ENCODE data around the gene DUOX1.

Gene DUOX1

DNA sequence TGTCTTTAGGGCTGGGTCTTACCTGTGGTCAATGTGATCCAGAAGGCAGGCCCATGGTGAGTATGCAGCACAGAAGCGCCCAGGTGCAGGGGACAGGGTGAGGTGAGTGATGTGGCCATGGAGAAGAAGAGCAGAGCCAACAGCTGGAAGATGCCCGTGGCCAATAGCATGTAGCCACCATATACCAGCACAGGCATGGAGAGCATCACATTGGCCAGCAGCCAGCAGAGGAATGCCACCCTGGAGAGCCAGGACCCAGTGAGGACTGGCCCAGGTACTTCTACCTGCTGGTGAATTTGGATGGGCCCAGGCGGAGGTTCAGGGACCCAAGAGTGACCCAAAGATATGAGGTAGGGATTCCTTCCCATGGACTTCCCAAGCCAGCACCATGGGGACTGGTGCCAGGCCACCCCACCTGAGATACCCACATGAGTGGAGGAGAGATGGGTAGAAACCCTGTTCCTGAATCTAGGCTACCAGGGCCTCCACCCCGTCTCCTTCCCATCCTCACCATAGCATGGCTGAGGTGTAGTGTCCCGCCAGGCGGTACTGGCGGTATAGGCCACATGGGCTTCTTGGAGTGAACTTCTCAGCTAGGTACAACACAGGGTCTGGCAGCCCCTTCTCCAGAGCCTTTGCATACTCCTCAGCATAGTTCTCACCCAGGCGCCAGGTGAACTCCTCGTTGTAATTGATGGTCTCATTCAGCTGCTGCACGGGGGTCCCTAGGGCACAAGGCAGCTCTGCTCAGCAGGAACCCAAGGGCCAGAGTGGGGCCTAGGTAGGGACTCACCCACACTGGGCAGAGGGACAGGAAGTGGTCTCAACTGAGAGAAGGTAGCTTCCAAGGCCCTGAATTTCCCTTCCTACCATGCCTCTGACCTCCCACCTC is 9.5 kb upstream of the DUOX1 start:
- no peak overlapping the region for H4K91ac ChIP-seq (ENCODE audit: low read depth, low read length)
- H3K18ac ChIP-seq (ENCODE audit: low read length), result no peak overlapping the region
- H2BK5ac ChIP-seq (ENCODE audit: low read depth, low read length, poor library complexity), result no peak overlapping the region
- H3K27ac ChIP-seq (ENCODE audit: low read depth, low read length), result no peak overlapping the region
- H2BK120ac ChIP-seq (ENCODE audit: insufficient read depth, low read length, poor library complexity), result no peak overlapping the region
- H3K36me3 ChIP-seq (ENCODE audit: control insufficient read depth in 1 of 2, insufficient read depth in 2 of 2, low read length in 2 of 2), result no peaks in the 10 kb centered on the region
- H3K14ac ChIP-seq (ENCODE audit: low read length), result no peak overlapping the region
- no peaks in the 10 kb centered on the region for H3K79me2 ChIP-seq (ENCODE audit: control insufficient read depth, insufficient read depth, low read length, poor library complexity)
- H3K4me1 ChIP-seq (ENCODE audit: control insufficient read depth in 1 of 2, insufficient read depth in 2 of 2, low read length in 2 of 2), result peaks cover 4 to 10% of the 10 kb centered on the region in 2 experiments
- no peak overlapping the region for H2AK5ac ChIP-seq (ENCODE audit: low read length)
- no peak overlapping the region for H3K4ac ChIP-seq (ENCODE audit: low read depth, low read length)
- WGBS (ENCODE audit: extremely low coverage, insufficient coverage, insufficient read length), result no CpG with 5 or more reads among the region's 10 CpGs
- no peak overlapping the region for H4K12ac ChIP-seq (ENCODE audit: low read depth, low read length)
- no peak overlapping the region for H3K23ac ChIP-seq (ENCODE audit: low read length)
- H2BK12ac ChIP-seq (ENCODE audit: low read length), result no peak overlapping the region
- H3K9ac ChIP-seq (ENCODE audit: low read length), result no peak overlapping the region
- no peak overlapping the region for H3K4me2 ChIP-seq (ENCODE audit: low read length)
- no peak overlapping the region for H3K4me3 ChIP-seq (ENCODE audit: low read depth, low read length)
- H3K79me1 ChIP-seq (ENCODE audit: low read length), result no peaks in the 10 kb centered on the region
- no peak overlapping the region for H2AFZ ChIP-seq (ENCODE audit: insufficient read depth, low read length, poor library complexity)
- peaks cover 28% of the 10 kb centered on the region for H3K27me3 ChIP-seq (ENCODE audit: insufficient read depth, low read length)
- DNase-seq, result no peak
- H3K9me3 ChIP-seq (ENCODE audit: insufficient read depth, low read depth, low read length), result peaks cover 2% of the 10 kb centered on the region
- no peak overlapping the region for H4K8ac ChIP-seq (ENCODE audit: low read depth, low read length)

DNA sequence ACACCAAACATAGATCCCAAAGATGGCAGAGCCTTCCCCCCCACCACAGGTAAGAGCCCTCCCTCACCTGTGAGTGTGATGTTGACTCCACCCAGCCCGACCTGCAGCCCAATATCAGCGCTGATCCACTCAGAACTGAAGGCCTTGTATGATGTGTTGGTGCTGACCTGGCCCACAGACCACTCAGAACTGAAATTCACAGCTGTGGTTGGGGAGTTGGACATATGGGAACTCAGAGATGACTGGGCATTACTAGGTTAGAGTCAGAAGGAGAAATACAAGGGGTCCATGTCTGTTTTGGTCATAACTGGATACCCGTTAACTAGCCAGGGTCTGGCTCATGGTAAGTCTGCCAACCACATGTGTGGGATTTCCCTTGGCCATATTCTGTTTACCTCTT is 8.8 kb upstream of the DUOX1 start:
- Histone ChIP-seq H2BK12ac (ENCODE audit: low read length) (no peak overlapping the region), H3K4me2 (ENCODE audit: low read length) (no peak overlapping the region), H4K12ac (ENCODE audit: low read depth, low read length) (no peak overlapping the region), H3K18ac (ENCODE audit: low read length) (no peak overlapping the region), H3K9me3 (ENCODE audit: insufficient read depth, low read depth, low read length) (peaks cover 2% of the 10 kb centered on the region), H2BK120ac (ENCODE audit: insufficient read depth, low read length, poor library complexity) (no peak overlapping the region), H3K27me3 (ENCODE audit: insufficient read depth, low read length) (peaks cover 21% of the 10 kb centered on the region), H3K27ac (ENCODE audit: low read depth, low read length) (no peak overlapping the region), H3K4me3 (ENCODE audit: low read depth, low read length) (no peak overlapping the region), H3K14ac (ENCODE audit: low read length) (no peak overlapping the region), H2BK5ac (ENCODE audit: low read depth, low read length, poor library complexity) (no peak overlapping the region), H3K79me1 (ENCODE audit: low read length) (no peaks in the 10 kb centered on the region), H3K36me3 (ENCODE audit: control insufficient read depth in 1 of 2, insufficient read depth in 2 of 2, low read length in 2 of 2) (no peaks in the 10 kb centered on the region), H2AFZ (ENCODE audit: insufficient read depth, low read length, poor library complexity) (no peak overlapping the region), H3K4ac (ENCODE audit: low read depth, low read length) (no peak overlapping the region), H4K8ac (ENCODE audit: low read depth, low read length) (no peak overlapping the region), H3K4me1 (ENCODE audit: control insufficient read depth in 1 of 2, insufficient read depth in 2 of 2, low read length in 2 of 2) (peaks cover 4 to 10% of the 10 kb centered on the region in 2 experiments), H4K91ac (ENCODE audit: low read depth, low read length) (no peak overlapping the region), H3K79me2 (ENCODE audit: control insufficient read depth, insufficient read depth, low read length, poor library complexity) (no peaks in the 10 kb centered on the region), H3K9ac (ENCODE audit: low read length) (no peak overlapping the region), H2AK5ac (ENCODE audit: low read length) (no peak overlapping the region), H3K23ac (ENCODE audit: low read length) (no peak overlapping the region)
- no CpG with 5 or more reads among the region's 3 CpGs for WGBS (ENCODE audit: extremely low coverage, insufficient coverage, insufficient read length)
- DNase-seq, result no peak

DNA sequence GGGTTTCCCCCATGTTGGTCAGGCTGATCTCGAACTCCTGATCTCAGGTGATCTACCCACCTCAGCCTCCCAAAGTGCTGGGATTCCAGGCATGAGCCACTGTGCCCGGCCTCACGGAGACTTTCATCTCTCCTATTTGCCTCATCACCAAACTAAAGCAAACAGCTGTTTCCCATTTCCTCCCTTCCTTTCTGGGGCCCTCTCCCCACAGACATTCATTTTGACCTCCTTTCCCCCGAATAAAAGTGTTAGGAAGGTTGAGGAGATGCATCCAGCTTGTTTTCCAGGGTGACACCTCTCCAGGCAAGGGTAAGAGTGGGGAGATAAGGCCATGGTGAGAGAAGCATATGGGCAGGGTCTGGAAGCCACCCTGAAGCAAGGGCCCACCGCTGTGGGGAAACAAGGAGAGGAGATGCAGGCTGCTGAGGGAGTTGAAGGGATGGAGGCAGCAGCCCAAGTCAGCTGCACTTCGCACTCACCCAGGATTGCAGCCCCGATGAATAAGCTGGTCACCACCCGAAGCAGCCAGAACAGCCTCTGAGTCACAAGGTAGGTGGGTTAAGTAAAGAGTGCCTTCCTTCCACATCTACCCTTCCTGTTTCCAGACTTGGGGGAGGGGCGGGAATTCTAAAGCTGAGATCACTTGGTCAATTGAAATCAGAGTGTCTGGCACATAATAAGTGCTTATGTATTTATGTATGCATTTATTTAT is 7.9 kb upstream of the DUOX1 start:
- no peaks in the 10 kb centered on the region for H3K36me3 ChIP-seq (ENCODE audit: control insufficient read depth in 1 of 2, insufficient read depth in 2 of 2, low read length in 2 of 2)

DNA sequence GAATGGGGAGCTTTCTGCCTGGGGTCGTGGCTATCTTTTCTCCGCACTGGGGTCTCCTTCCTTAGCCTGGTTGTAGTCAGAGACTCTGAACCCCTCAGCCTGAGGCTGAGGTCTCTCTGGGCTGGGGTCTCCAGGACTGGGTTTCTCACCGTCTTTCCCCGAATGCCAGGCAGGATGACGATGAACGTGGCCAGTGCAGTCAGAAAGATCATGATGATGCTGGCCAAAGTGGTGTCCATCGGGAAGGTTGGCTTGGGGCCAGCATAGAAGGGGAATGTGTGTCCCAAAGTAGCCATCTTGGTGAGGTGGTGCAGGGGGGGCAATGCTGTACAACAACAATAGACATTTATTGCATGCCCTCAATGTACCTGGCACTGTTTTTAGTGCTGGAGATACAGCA is 7.1 kb upstream of the DUOX1 start:
- Histone ChIP-seq H3K27ac (ENCODE audit: low read depth, low read length) (no peak overlapping the region), H3K9ac (ENCODE audit: low read length) (no peak overlapping the region), H4K91ac (ENCODE audit: low read depth, low read length) (no peak overlapping the region), H3K23ac (ENCODE audit: low read length) (no peak overlapping the region), H2AK5ac (ENCODE audit: low read length) (no peak overlapping the region), H3K18ac (ENCODE audit: low read length) (no peak overlapping the region), H3K4me3 (ENCODE audit: low read depth, low read length) (no peak overlapping the region), H3K4me1 (ENCODE audit: control insufficient read depth in 1 of 2, insufficient read depth in 2 of 2, low read length in 2 of 2) (peaks cover 1 to 8% of the 10 kb centered on the region in 2 experiments), H4K12ac (ENCODE audit: low read depth, low read length) (no peak overlapping the region), H3K14ac (ENCODE audit: low read length) (no peak overlapping the region), H3K36me3 (ENCODE audit: control insufficient read depth in 1 of 2, insufficient read depth in 2 of 2, low read length in 2 of 2) (no peaks in the 10 kb centered on the region), H2BK5ac (ENCODE audit: low read depth, low read length, poor library complexity) (no peak overlapping the region), H3K79me2 (ENCODE audit: control insufficient read depth, insufficient read depth, low read length, poor library complexity) (no peaks in the 10 kb centered on the region), H3K4me2 (ENCODE audit: low read length) (no peak overlapping the region), H2AFZ (ENCODE audit: insufficient read depth, low read length, poor library complexity) (no peak overlapping the region), H3K27me3 (ENCODE audit: insufficient read depth, low read length) (peaks cover 4% of the 10 kb centered on the region), H3K79me1 (ENCODE audit: low read length) (no peaks in the 10 kb centered on the region), H2BK12ac (ENCODE audit: low read length) (no peak overlapping the region), H4K8ac (ENCODE audit: low read depth, low read length) (no peak overlapping the region), H3K4ac (ENCODE audit: low read depth, low read length) (no peak overlapping the region), H2BK120ac (ENCODE audit: insufficient read depth, low read length, poor library complexity) (no peak overlapping the region), H3K9me3 (ENCODE audit: insufficient read depth, low read depth, low read length) (peaks cover 1% of the 10 kb centered on the region)
- no peak for DNase-seq
- WGBS (ENCODE audit: extremely low coverage, insufficient coverage, insufficient read length), result no CpG with 5 or more reads among the region's 7 CpGs

More for the DNA sequence above, 7.9 kb upstream of the DUOX1 start:
- H2BK12ac ChIP-seq (ENCODE audit: low read length), result no peak overlapping the region
- H3K4ac ChIP-seq (ENCODE audit: low read depth, low read length), result no peak overlapping the region
- no peak overlapping the region for H4K8ac ChIP-seq (ENCODE audit: low read depth, low read length)
- H3K27me3 ChIP-seq (ENCODE audit: insufficient read depth, low read length), result peaks cover 13% of the 10 kb centered on the region
- H3K4me2 ChIP-seq (ENCODE audit: low read length), result no peak overlapping the region
- H2BK120ac ChIP-seq (ENCODE audit: insufficient read depth, low read length, poor library complexity), result no peak overlapping the region
- no peak overlapping the region for H3K9ac ChIP-seq (ENCODE audit: low read length)
- H2AFZ ChIP-seq (ENCODE audit: insufficient read depth, low read length, poor library complexity), result no peak overlapping the region
- H3K23ac ChIP-seq (ENCODE audit: low read length), result no peak overlapping the region
- H4K91ac ChIP-seq (ENCODE audit: low read depth, low read length), result no peak overlapping the region
- H4K12ac ChIP-seq (ENCODE audit: low read depth, low read length), result no peak overlapping the region
- no peak overlapping the region for H3K14ac ChIP-seq (ENCODE audit: low read length)
- no peak overlapping the region for H2AK5ac ChIP-seq (ENCODE audit: low read length)
- no peak overlapping the region for H3K27ac ChIP-seq (ENCODE audit: low read depth, low read length)
- H3K18ac ChIP-seq (ENCODE audit: low read length), result no peak overlapping the region
- H3K4me3 ChIP-seq (ENCODE audit: low read depth, low read length), result no peak overlapping the region
- no CpG with 5 or more reads among the region's 9 CpGs for WGBS (ENCODE audit: extremely low coverage, insufficient coverage, insufficient read length)
- H3K9me3 ChIP-seq (ENCODE audit: insufficient read depth, low read depth, low read length), result peaks cover 2% of the 10 kb centered on the region
- H2BK5ac ChIP-seq (ENCODE audit: low read depth, low read length, poor library complexity), result no peak overlapping the region
- H3K4me1 ChIP-seq (ENCODE audit: control insufficient read depth in 1 of 2, insufficient read depth in 2 of 2, low read length in 2 of 2), result peaks cover 4 to 10% of the 10 kb centered on the region in 2 experiments
- H3K79me2 ChIP-seq (ENCODE audit: control insufficient read depth, insufficient read depth, low read length, poor library complexity), result no peaks in the 10 kb centered on the region
- H3K79me1 ChIP-seq (ENCODE audit: low read length), result no peaks in the 10 kb centered on the region
- peak; percentile 34 to 46 for DNase-seq

Measured in trophoblast cell (in vitro differentiated cells and primary cell).